ENCODE results near the gene OOSP4B. TPM values are rescaled to one million over a fixed set of nuclear protein-coding genes. Genes with fewer than 3 reads are reported as not detected.

Gene OOSP4B
- total and polyA plus RNA-seq, 12 donors, result not detected

DNA sequence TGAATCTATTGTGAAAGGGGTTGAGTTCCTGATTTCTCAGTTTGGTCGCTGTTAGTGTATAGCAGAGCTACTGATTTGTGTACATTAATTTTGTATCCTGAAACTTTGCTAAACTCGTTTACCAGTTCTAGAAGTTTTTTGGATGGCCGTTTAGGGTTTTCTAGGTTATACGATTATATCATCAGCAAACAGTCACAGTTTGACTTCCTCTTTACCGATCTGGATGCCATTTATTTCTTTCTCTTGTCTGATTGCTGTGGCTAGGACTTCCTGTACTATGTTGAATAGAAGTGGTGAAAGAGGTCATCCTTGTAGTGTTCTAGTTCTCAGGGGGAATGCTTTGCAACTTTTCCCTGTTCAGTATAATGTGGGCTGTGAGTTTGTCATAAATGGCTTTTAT lies 24.6 kb upstream of the OOSP4B start:
- Histone ChIP-seq H3K36me3 (replicated peaks in 1 of 2) (no peaks in the 10 kb centered on the region), H3K4me1 (replicated peaks in 1 of 2) (no peaks in the 10 kb centered on the region), H3K27ac (no peak overlapping the region), H3K9me3 (replicated peaks in 1 of 3) (no peaks in the 10 kb centered on the region), H3K27me3 (no peaks in the 10 kb centered on the region), H3K4me3 (no peak overlapping the region)
- DNase-seq, result no peak
- TF ChIP-seq, protein P1, sequence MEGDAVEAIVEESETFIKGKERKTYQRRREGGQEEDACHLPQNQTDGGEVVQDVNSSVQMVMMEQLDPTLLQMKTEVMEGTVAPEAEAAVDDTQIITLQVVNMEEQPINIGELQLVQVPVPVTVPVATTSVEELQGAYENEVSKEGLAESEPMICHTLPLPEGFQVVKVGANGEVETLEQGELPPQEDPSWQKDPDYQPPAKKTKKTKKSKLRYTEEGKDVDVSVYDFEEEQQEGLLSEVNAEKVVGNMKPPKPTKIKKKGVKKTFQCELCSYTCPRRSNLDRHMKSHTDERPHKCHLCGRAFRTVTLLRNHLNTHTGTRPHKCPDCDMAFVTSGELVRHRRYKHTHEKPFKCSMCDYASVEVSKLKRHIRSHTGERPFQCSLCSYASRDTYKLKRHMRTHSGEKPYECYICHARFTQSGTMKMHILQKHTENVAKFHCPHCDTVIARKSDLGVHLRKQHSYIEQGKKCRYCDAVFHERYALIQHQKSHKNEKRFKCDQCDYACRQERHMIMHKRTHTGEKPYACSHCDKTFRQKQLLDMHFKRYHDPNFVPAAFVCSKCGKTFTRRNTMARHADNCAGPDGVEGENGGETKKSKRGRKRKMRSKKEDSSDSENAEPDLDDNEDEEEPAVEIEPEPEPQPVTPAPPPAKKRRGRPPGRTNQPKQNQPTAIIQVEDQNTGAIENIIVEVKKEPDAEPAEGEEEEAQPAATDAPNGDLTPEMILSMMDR (IDR thresholded peaks at IDR 0.05), result no peak
- no peak for TF ChIP-seq POLR2A (IDR thresholded peaks at IDR 0.05)
- WGBS, 4 donors, result 47 to 66% (median 51%) methylated on average over 5 of the region's 5 CpGs
- intact Hi-C loops (cut with DNase I), result no loop called here

DNA sequence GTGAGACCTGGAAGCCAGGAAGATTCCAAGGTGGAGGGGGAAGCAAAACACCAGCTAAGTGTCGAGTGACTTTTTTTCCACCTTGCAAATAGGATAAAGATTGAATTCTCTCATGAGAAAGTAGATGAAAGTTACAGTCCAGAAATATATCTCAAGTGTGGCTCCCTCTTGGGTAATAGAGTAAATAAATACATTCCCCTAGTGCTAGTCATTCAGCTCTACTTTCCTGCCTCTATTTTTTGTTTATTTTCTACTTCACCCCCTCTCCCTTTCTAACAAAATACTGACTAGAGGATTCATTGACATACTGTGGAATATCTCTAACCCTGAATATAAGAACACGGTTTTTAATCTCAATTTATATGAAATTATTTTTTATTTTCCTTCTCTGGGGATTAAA lies 19.2 kb upstream of the OOSP4B start:
- TF ChIP-seq, protein P1 (IDR thresholded peaks at IDR 0.05), result no peak
- TF ChIP-seq POLR2A (IDR thresholded peaks at IDR 0.05), result no peak
- no peak overlapping the region for H3K4me3 ChIP-seq
- no peaks in the 10 kb centered on the region for H3K4me1 ChIP-seq (replicated peaks in 1 of 2)
- H3K9me3 ChIP-seq (replicated peaks in 1 of 3), result no peaks in the 10 kb centered on the region
- no peaks in the 10 kb centered on the region for H3K36me3 ChIP-seq (replicated peaks in 1 of 2)
- H3K27ac ChIP-seq, result no peak overlapping the region
- DNase-seq, result no peak
- intact Hi-C loops (cut with DNase I), result no loop called here
- 52 to 66% (median 62%) methylated on average over 2 of the region's 2 CpGs for whole genome bisulfite sequencing, 4 donors
- no peaks in the 10 kb centered on the region for H3K27me3 ChIP-seq

DNA sequence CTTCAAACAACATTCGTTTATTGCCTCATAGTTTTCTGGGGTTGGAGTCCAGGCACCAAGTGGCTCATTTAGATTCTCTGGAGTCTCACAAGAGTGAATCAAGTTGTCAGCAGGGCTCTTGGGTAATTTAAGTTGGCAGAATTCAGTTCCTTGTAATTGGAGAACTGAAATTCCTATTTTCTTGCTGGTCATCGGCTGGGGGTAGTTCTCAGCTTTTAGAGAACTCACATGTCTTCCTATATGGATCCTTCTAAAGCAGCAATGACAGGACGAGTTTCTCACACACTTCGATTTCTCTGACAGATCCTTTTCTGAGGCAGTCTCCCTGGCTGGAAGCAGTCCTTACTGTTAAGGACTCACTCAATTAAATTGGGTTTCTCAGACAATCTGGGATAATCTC lies 17.3 kb upstream of the OOSP4B start:
- Histone ChIP-seq H3K9me3 (replicated peaks in 1 of 3) (no peaks in the 10 kb centered on the region), H3K27ac (no peak overlapping the region), H3K36me3 (replicated peaks in 1 of 2) (no peaks in the 10 kb centered on the region), H3K4me1 (replicated peaks in 1 of 2) (no peaks in the 10 kb centered on the region), H3K27me3 (no peaks in the 10 kb centered on the region), H3K4me3 (no peak overlapping the region)
- no peak for DNase-seq
- intact Hi-C loops (cut with DNase I), result no loop called here
- TF ChIP-seq POLR2A (IDR thresholded peaks at IDR 0.05), result no peak
- TF ChIP-seq, protein P1 (IDR thresholded peaks at IDR 0.05), result no peak
- 44 to 56% (median 51%) methylated on average over 4 of the region's 4 CpGs for WGBS, 4 donors

DNA sequence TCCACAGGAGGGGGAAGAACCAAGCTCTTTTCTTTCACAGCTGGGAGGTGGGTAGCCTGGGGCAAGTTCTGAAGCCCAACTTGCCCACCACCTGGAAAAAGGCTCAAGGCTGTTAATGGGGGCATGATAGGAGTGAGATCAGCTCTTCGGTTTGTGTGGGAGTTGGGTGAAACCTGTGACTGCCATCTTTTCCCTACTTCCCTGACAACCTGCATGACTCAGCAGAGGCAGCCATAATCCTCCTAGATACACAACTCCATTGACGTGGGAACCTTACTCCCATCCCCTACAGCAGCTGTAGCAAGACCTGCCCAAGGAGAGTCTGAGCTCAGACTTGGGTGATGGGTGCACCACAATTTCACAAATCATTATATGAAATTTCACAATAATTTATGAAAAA lies 13.3 kb upstream of the OOSP4B start:
- TF ChIP-seq, protein P1 (IDR thresholded peaks at IDR 0.05), result no peak
- TF ChIP-seq POLR2A (IDR thresholded peaks at IDR 0.05), result no peak
- intact Hi-C loops (cut with DNase I), result no loop called here
- H3K36me3 ChIP-seq (replicated peaks in 1 of 2), result no peaks in the 10 kb centered on the region
- DNase-seq, result no peak
- no peak overlapping the region for H3K4me3 ChIP-seq
- WGBS, 4 donors, result 58 to 72% (median 70%) methylated on average over 2 of the region's 2 CpGs
- no peaks in the 10 kb centered on the region for H3K27me3 ChIP-seq
- H3K4me1 ChIP-seq (replicated peaks in 1 of 2), result no peaks in the 10 kb centered on the region
- no peaks in the 10 kb centered on the region for H3K9me3 ChIP-seq (replicated peaks in 1 of 3)
- H3K27ac ChIP-seq, result no peak overlapping the region

All from adrenal gland (tissue), 12 donors.